Endothelial cell of umbilical vein (primary cell): ENCODE data around the gene CYFIP2. TPM values are rescaled to one million over a fixed set of nuclear protein-coding genes. Genes with fewer than 3 reads are reported as not detected.

Source experiments
- BruUV-seq: library from RNA; stranded (reverse); fragments of 400-500 nt; replicated peaks from 2 replicates; lab custom pipeline; 2021; lab: Mats Ljungman, UMichigan
- CTCF ChIA-PET: fragments of 300-600, 350-600 bp; sonication (Branson Sonifier 250); formaldehyde crosslinking; loops from one replicate; lab custom pipeline; 2021; ENCODE audit warnings: antibody characterized with exemption, inconsistent platforms; lab: Charles Lee
- POLR2A ChIA-PET: fragments of 300-600, 350-600 bp; sonication (Branson Sonifier 250); formaldehyde crosslinking; loops from one replicate; lab custom pipeline; 2021; ENCODE audit warnings: antibody characterized with exemption, inconsistent platforms; lab: Charles Lee
- DNase-seq: peaks from one replicate; pipeline ENCODE4 v3.0.0-alpha.2; 2011; ENCODE audit warnings: low read depth, low spot score
- FAIRE-seq: peaks from 2 replicates; lab custom pipeline; 2011; peaks lifted over from hg19 to GRCh38; lab: Jason Lieb, UNC
- H2AFZ ChIP-seq: 2 replicates; pipeline ENCODE4 v1.6.0; 2012; ENCODE audit warnings: low read depth, low read length, control low read depth, inconsistent platforms
- H3K27ac ChIP-seq: 2 replicates; pipeline ENCODE4 v1.5.1; 2011; ENCODE audit warnings: low read depth, mild to moderate bottlenecking, control low read depth, low read length, moderate library complexity; ENCODE audit not compliant: insufficient read depth
- H3K27me3 ChIP-seq, 2 experiments: 2 replicates each; pipeline versions ENCODE4 v1.6.0 to v1.6.1; 2011; ENCODE audit warnings: low read length in 2 of 2, mixed read lengths in 1 of 2; ENCODE audit not compliant: control insufficient read depth in 2 of 2, insufficient read depth in 2 of 2
- H3K36me3 ChIP-seq, 2 experiments: 2 replicates in 1 of 2; 3 replicates in 1 of 2; pipeline ENCODE4 v1.5.1; 2011; ENCODE audit warnings: low read length in 2 of 2, mild to moderate bottlenecking in 1 of 2, moderate library complexity in 1 of 2; ENCODE audit not compliant: control insufficient read depth in 2 of 2, insufficient read depth in 2 of 2; ENCODE audit errors: extremely low read depth in 1 of 2
- H3K4me1 ChIP-seq: 3 replicates; pipeline ENCODE4 v1.5.1; 2011; ENCODE audit warnings: mild to moderate bottlenecking, low read length; ENCODE audit not compliant: control insufficient read depth, insufficient read depth; ENCODE audit errors: extremely low read depth
- H3K4me2 ChIP-seq: 2 replicates; pipeline ENCODE4 v1.6.1; 2011; ENCODE audit warnings: low read length, control low read depth, mixed read lengths; ENCODE audit not compliant: insufficient read depth
- H3K4me3 ChIP-seq, 3 experiments: fragments of 200-600 bp in 1 of 3; sonication (generic), shearing (Covaris generic) in 1 of 3; replicated peaks in 1 of 3; 2 replicates each; pipeline ENCODE4 v1.5.1; 2011 to 2016; ENCODE audit warnings: control low read depth in 3 of 3, low read length in 3 of 3, mild to moderate bottlenecking in 2 of 3, inconsistent platforms in 1 of 3, low read depth in 1 of 3, moderate library complexity in 1 of 3; ENCODE audit not compliant: insufficient read depth in 1 of 3
- H3K79me2 ChIP-seq: 2 replicates; pipeline ENCODE4 v1.6.0; 2012; ENCODE audit warnings: low read length, inconsistent platforms; ENCODE audit not compliant: control insufficient read depth, insufficient read depth
- H3K9ac ChIP-seq: replicated peaks from 2 replicates; pipeline ENCODE3; 2011; ENCODE audit warnings: low read length, control low read depth; ENCODE audit not compliant: insufficient read depth; ENCODE audit errors: extremely low read depth
- H3K9me1 ChIP-seq: replicated peaks from 3 replicates; pipeline ENCODE4 v1.6.0; 2011; ENCODE audit warnings: mild to moderate bottlenecking, low read length; ENCODE audit not compliant: control insufficient read depth, insufficient read depth; ENCODE audit errors: extremely low read depth
- H3K9me3 ChIP-seq: replicated peaks from 2 replicates; pipeline ENCODE4 v1.5.1; 2012; ENCODE audit warnings: low read length, inconsistent platforms; ENCODE audit not compliant: control insufficient read depth, insufficient read depth
- H4K20me1 ChIP-seq: replicated peaks from 2 replicates; pipeline ENCODE3; 2011; ENCODE audit warnings: mild to moderate bottlenecking, low read length; ENCODE audit not compliant: control insufficient read depth, insufficient read depth; ENCODE audit errors: extremely low read depth
- JUN ChIP-seq: IDR thresholded peaks from 2 replicates; pipeline ENCODE4 v1.6.1; 2011; ENCODE audit warnings: borderline replicate concordance, low read depth; ENCODE audit not compliant: insufficient read length, insufficient read depth
- MYC ChIP-seq: IDR thresholded peaks from one replicate; pipeline ENCODE4 v1.6.1; 2011; ENCODE audit warnings: mild to moderate bottlenecking, low read depth, low read length
- POLR2A ChIP-seq: IDR thresholded peaks from 2 replicates; pipeline ENCODE4 v1.6.1; 2012; ENCODE audit warnings: low read depth, mild to moderate bottlenecking, control low read depth, low read length
- POLR2AphosphoS5 ChIP-seq: IDR thresholded peaks from 2 replicates; pipeline ENCODE4 v1.6.1; 2012; ENCODE audit warnings: low read depth, mild to moderate bottlenecking, control low read depth, low read length, moderate library complexity; ENCODE audit not compliant: insufficient read depth
- dilution Hi-C: fragments of 300-500 bp; cut with MboI; formaldehyde crosslinking; loops from one replicate; pipeline ENCODE4 v1.15.0; 2019; ENCODE audit warnings: low sequenced_read_pairs; ENCODE audit not compliant: extremely low pct_ligation_motif_present
- intact Hi-C: fragments of 100-400 bp; cut with micrococcal nuclease; formaldehyde crosslinking; loops from one replicate; pipeline ENCODE4 v1.10.0; 2022
- polyA plus RNA-seq, 4 experiments: library from polyadenylated mRNA; depleted of rRNA in 3 of 4; stranded (reverse) in 3 of 4; unstranded in 1 of 4; fragments of >200 nt; gene quantifications; 2 replicates each; pipeline versions ENCODE4 v1.2.1 to v1.2.3, GENCODE V29; 2011 to 2012; ENCODE audit warnings: missing spikeins in 1 of 4
- total RNA-seq: library from RNA; stranded (reverse); gene quantifications from 2 replicates; pipeline ENCODE4 v1.2.3, GENCODE V29; 2021
- TF ChIP-seq, protein P1 (sequence below): IDR thresholded peaks from 2 replicates; pipeline ENCODE4 v1.6.1; 2011; ENCODE audit not compliant: insufficient read depth, insufficient read length
- TF ChIP-seq, protein P2 (sequence below), 2 donors: IDR thresholded peaks; 1 replicate in 1 of 2; 2 replicates in 1 of 2; pipeline ENCODE4 v1.5.1; 2011; ENCODE audit warnings: low read length in 2 of 2, mild to moderate bottlenecking in 2 of 2, moderate library complexity in 2 of 2, control low read depth in 1 of 2, inconsistent platforms in 1 of 2, low read depth in 1 of 2; ENCODE audit not compliant: insufficient read depth in 1 of 2; ENCODE audit errors: extremely low read depth in 1 of 2

Gene CYFIP2
- total and polyA plus RNA-seq, 2 donors (not counting 3 experiments of a cell fraction or from before 2014, with no cell fraction given), result 9.2 to 22.4 TPM

DNA sequence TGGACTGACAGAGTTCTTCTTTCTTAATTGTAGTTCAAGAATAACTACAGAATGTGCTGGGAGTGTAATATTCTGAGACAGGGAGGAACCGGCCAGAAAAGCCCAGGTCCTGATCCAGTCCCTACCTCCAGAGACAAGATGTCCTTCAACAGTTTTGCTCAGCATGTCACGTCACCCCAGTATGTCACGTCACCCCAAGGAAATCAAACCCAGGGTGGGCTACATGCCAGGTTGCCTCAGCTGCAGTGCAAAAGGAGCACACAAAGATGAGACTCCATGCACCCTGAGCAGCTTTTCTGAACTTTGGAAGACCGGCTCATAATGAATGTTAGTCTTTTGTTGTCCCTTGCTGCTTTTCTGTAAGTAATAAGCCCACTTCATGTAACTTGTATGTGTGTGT is 168.2 kb downstream of the CYFIP2 start:
- Histone ChIP-seq H3K4me2 (no peak overlapping the region), H3K4me1 (no peaks in the 10 kb centered on the region), H2AFZ (no peak overlapping the region), H3K9ac (no peak overlapping the region), H3K4me3 (no peak overlapping the region), H3K36me3 (no peaks in the 10 kb centered on the region), H3K27ac (no peak overlapping the region), H3K27me3 (no peaks in the 10 kb centered on the region), H4K20me1 (no peaks in the 10 kb centered on the region), H3K9me3 (no peaks in the 10 kb centered on the region), H3K79me2 (no peaks in the 10 kb centered on the region), H3K9me1 (no peaks in the 10 kb centered on the region)
- FAIRE-seq (no peak), DNase-seq (no peak)
- no peak for TF ChIP-seq JUN
- TF ChIP-seq MYC, result no peak
- TF ChIP-seq, protein P1, sequence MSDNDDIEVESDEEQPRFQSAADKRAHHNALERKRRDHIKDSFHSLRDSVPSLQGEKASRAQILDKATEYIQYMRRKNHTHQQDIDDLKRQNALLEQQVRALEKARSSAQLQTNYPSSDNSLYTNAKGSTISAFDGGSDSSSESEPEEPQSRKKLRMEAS, result no peak
- no peak for TF ChIP-seq POLR2A
- TF ChIP-seq, protein P2, sequence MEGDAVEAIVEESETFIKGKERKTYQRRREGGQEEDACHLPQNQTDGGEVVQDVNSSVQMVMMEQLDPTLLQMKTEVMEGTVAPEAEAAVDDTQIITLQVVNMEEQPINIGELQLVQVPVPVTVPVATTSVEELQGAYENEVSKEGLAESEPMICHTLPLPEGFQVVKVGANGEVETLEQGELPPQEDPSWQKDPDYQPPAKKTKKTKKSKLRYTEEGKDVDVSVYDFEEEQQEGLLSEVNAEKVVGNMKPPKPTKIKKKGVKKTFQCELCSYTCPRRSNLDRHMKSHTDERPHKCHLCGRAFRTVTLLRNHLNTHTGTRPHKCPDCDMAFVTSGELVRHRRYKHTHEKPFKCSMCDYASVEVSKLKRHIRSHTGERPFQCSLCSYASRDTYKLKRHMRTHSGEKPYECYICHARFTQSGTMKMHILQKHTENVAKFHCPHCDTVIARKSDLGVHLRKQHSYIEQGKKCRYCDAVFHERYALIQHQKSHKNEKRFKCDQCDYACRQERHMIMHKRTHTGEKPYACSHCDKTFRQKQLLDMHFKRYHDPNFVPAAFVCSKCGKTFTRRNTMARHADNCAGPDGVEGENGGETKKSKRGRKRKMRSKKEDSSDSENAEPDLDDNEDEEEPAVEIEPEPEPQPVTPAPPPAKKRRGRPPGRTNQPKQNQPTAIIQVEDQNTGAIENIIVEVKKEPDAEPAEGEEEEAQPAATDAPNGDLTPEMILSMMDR (IDR thresholded peaks at IDR 0.05; ENCODE audit: extremely low read depth in 1 of 2, insufficient read depth in 1 of 2, low read depth in 1 of 2, low read length in 2 of 2), result no peak
- no peak for TF ChIP-seq POLR2AphosphoS5
- ChIA-PET POLR2A (no interaction called here), CTCF (interaction anchor here (1.1 to 3.5 kb wide), 3 partner anchors 11 to 106 kb away, joined by 3 to 22 read pairs (median 7); no protein-coding TSS in a partner anchor)
- no TSS peak for BruUV-seq
- dilution Hi-C loops, result no loop called here
- intact Hi-C loops, result loop anchor here (5.0 kb wide), 1 partner anchor 67 kb away; no protein-coding TSS in a partner anchor
